Panc1 (cell line): ENCODE measurements around the gene SETD2. TPM values are rescaled to one million over a fixed set of nuclear protein-coding genes. Genes with fewer than 3 reads are reported as not detected.

Experiments used
- ATAC-seq: fragments of 200-7000 bp; cut with Tn5 transposase; 2 replicates; pipeline ENCODE4 v1.9.1; 2020; ENCODE audit warnings: mild to moderate bottlenecking, moderate library complexity
- BruUV-seq: library from RNA; stranded (reverse); fragments of 400-500 nt; replicated peaks from 2 replicates; lab custom pipeline; 2021; lab: Mats Ljungman, UMichigan
- CTCF ChIA-PET: fragments of 300-600 bp; sonication (Branson Sonifier 250); formaldehyde crosslinking; loops from one replicate; lab custom pipeline; 2022; ENCODE audit warnings: antibody characterized with exemption; lab: Charles Lee
- POLR2A ChIA-PET: fragments of 300-600 bp; sonication (Branson Sonifier 250); formaldehyde crosslinking; loops from one replicate; lab custom pipeline; 2022; ENCODE audit warnings: antibody characterized with exemption; lab: Charles Lee
- DNase-seq: peaks from one replicate; pipeline ENCODE4 v3.0.0-alpha.2; 2010; ENCODE audit warnings: low read depth, low spot score
- H3K27ac ChIP-seq: 2 replicates; pipeline ENCODE4 v1.5.1; 2011; ENCODE audit warnings: mild to moderate bottlenecking, low read length, inconsistent platforms
- H3K27me3 ChIP-seq: fragments of 200-500 bp; sonication (Bioruptor generic); 2 replicates; pipeline ENCODE4 v1.6.0; 2014; ENCODE audit warnings: low read length, inconsistent platforms; ENCODE audit not compliant: control insufficient read depth, insufficient read depth
- H3K36me3 ChIP-seq: fragments of 200-500 bp; sonication (Bioruptor generic); 2 replicates; pipeline ENCODE4 v1.5.1; 2014; ENCODE audit warnings: inconsistent platforms, mild to moderate bottlenecking, low read length, moderate library complexity; ENCODE audit not compliant: control insufficient read depth, insufficient read depth
- H3K4me1 ChIP-seq: 2 replicates; pipeline ENCODE4 v1.5.1; 2011; ENCODE audit warnings: inconsistent platforms, mild to moderate bottlenecking, low read length, moderate library complexity; ENCODE audit not compliant: control insufficient read depth, insufficient read depth
- H3K4me3 ChIP-seq, 2 experiments: 2 replicates each; pipeline ENCODE4 v1.5.1; 2011 to 2012; ENCODE audit warnings: low read depth in 2 of 2, low read length in 2 of 2, mild to moderate bottlenecking in 2 of 2, inconsistent platforms in 1 of 2, moderate library complexity in 1 of 2
- H3K9me3 ChIP-seq: fragments of 200-500 bp; sonication (Bioruptor generic); 2 replicates; pipeline ENCODE4 v1.5.1; 2014; ENCODE audit warnings: low read depth, mild to moderate bottlenecking, inconsistent platforms, low read length, moderate library complexity; ENCODE audit not compliant: control insufficient read depth, insufficient read depth
- CTCF ChIP-seq: fragments of 450-650 bp; IDR thresholded peaks from 2 replicates; pipeline ENCODE4 v1.5.1; 2017; ENCODE audit warnings: mild to moderate bottlenecking
- POLR2AphosphoS5 ChIP-seq: IDR thresholded peaks from 2 replicates; pipeline ENCODE4 v1.6.1; 2012; ENCODE audit warnings: mild to moderate bottlenecking, low read depth, low read length, moderate library complexity
- REST ChIP-seq, 2 experiments: IDR thresholded peaks; 2 replicates each; pipeline ENCODE4 v1.6.1; 2011 to 2012; ENCODE audit warnings: low read depth in 2 of 2, control low read depth in 1 of 2, low read length in 1 of 2, mild to moderate bottlenecking in 1 of 2, moderate library complexity in 1 of 2; ENCODE audit not compliant: insufficient read depth in 1 of 2
- SIN3A ChIP-seq: IDR thresholded peaks from 2 replicates; pipeline ENCODE4 v1.6.1; 2012; ENCODE audit warnings: low read depth, mild to moderate bottlenecking, low read length, moderate library complexity, borderline replicate concordance; ENCODE audit not compliant: insufficient read depth
- TCF7L2 ChIP-seq: IDR thresholded peaks from 2 replicates; pipeline ENCODE4 v1.6.1; 2011; ENCODE audit warnings: mild to moderate bottlenecking, low read depth, low read length, inconsistent platforms
- in situ Hi-C: cut with HindIII; loops from 2 replicates; pipeline ENCODE4 v1.10.0; 2016; ENCODE audit warnings: low sequenced_read_pairs, low pct_unique_long_range_greater_than_20kb
- intact Hi-C: fragments of 100-400 bp; cut with micrococcal nuclease; formaldehyde crosslinking; loops from one replicate; pipeline ENCODE4 v1.10.0; 2022; ENCODE audit not compliant: unreplicated experiment
- total RNA-seq: library from RNA; stranded (reverse); gene quantifications from one replicate; pipeline ENCODE4 v1.2.1, GENCODE V29; 2021; ENCODE audit not compliant: unreplicated experiment

SETD2 gene
- total RNA-seq, 1 experiment from 2014 or later = 32.6 TPM

- H3K36me3 ChIP-seq = no peaks in the 10 kb centered on the region
- no peak overlapping the region for H3K27ac ChIP-seq
- TF ChIP-seq CTCF = no peak
- TF ChIP-seq TCF7L2 = no peak
- TF ChIP-seq POLR2AphosphoS5 = no peak
- TF ChIP-seq SIN3A = no peak
- TF ChIP-seq REST (IDR thresholded peaks at IDR 0.05; ENCODE audit: insufficient read depth in 1 of 2, low read depth in 2 of 2, low read length in 1 of 2) = no peak
- H3K4me1 ChIP-seq = no peaks in the 10 kb centered on the region
- H3K27me3 ChIP-seq = no peaks in the 10 kb centered on the region
- BruUV-seq = no TSS peak
- no peak for ATAC-seq
- no peaks in the 10 kb centered on the region for H3K9me3 ChIP-seq
- CTCF ChIA-PET = interaction anchor here (0.6 to 0.7 kb wide), 2 partner anchors 13 to 348 kb away, joined by 3 to 10 read pairs; partner anchors contain the start of gene SETD2
- DNase-seq = no peak
- in situ Hi-C loops (no loop called here), intact Hi-C loops (no loop called here)
- POLR2A ChIA-PET = no interaction called here
- H3K4me3 ChIP-seq = no peak overlapping the region
Measured at GRCh38 chr3:47176582-47176981, 12.7 kb upstream of the SETD2 start.

GRCh38 chr3:47163169-47164006 is 525 bp downstream of the SETD2 start:
- no peaks in the 10 kb centered on the region for H3K9me3 ChIP-seq
- ChIA-PET CTCF (interaction anchor here (0.6 kb wide), 1 partner anchor 14 kb away, joined by 10 read pairs; no protein-coding TSS in a partner anchor), POLR2A (interaction anchor here (0.7 kb wide), 1 partner anchor 52 kb away, joined by 9 read pairs; no protein-coding TSS in a partner anchor)
- DNase-seq (no peak), ATAC-seq (peak; percentile 62)
- peaks cover 3% of the 10 kb centered on the region; the same call in 1 of the 2 replicates for H3K36me3 ChIP-seq
- H3K27ac ChIP-seq = peak overlapping the region; percentile 88
- intact Hi-C loops (no loop called here), in situ Hi-C loops (no loop called here)
- BruUV-seq = no TSS peak
- H3K27me3 ChIP-seq = no peaks in the 10 kb centered on the region
- TF ChIP-seq CTCF (no peak), SIN3A (0 out of 2 replicates have a peak, but pooled peaks have one; percentile 66)
- peaks cover 11% of the 10 kb centered on the region; the same call in 1 of the 2 replicates for H3K4me1 ChIP-seq
- H3K4me3 ChIP-seq = peak overlapping the region; percentile 70 to 82
